Adipocyte (in vitro differentiated cells): ENCODE measurements around the gene EFCAB13.
"Not testable (repeated sequence)": the region's sequence is repeated elsewhere in the genome, so short reads cannot be mapped to it uniquely, and the experiment has no call there.

ENCODE experiments used
- DNase-seq: peaks from one replicate; pipeline ENCODE4 v3.0.0-alpha.2; 2015; ENCODE audit warnings: low read depth
- H3K27me3 ChIP-seq: replicated peaks from 2 replicates; pipeline ENCODE4 v1.7.0; 2013; ENCODE audit warnings: mild to moderate bottlenecking, low read length, moderate library complexity; ENCODE audit not compliant: control insufficient read depth, insufficient read depth
- H3K36me3 ChIP-seq: 2 replicates; pipeline ENCODE4 v1.7.0; 2013; ENCODE audit warnings: low read length, mild to moderate bottlenecking, moderate library complexity; ENCODE audit not compliant: control insufficient read depth, insufficient read depth, severe bottlenecking
- H3K4me1 ChIP-seq: 2 replicates; pipeline ENCODE4 v1.7.0; 2013; ENCODE audit warnings: mild to moderate bottlenecking, low read length, moderate library complexity; ENCODE audit not compliant: control insufficient read depth, insufficient read depth
- H3K4me3 ChIP-seq: 2 replicates; pipeline ENCODE4 v1.7.0; 2013; ENCODE audit warnings: mild to moderate bottlenecking, low read length, moderate library complexity
- H3K9ac ChIP-seq: 2 replicates; pipeline ENCODE4 v1.7.0; 2013; ENCODE audit warnings: mild to moderate bottlenecking, low read length, moderate library complexity
- H3K9me3 ChIP-seq: 2 replicates; pipeline ENCODE4 v1.7.0; 2013; ENCODE audit warnings: mild to moderate bottlenecking, low read length, moderate library complexity; ENCODE audit not compliant: control insufficient read depth

Gene EFCAB13

GRCh38 chr17:47466976-47467375, 143.2 kb downstream of the EFCAB13 start:
- H3K4me1 ChIP-seq, H3K9ac ChIP-seq, H3K9me3 ChIP-seq, H3K27me3 ChIP-seq, H3K36me3 ChIP-seq, H3K4me3 ChIP-seq: not testable (repeated sequence)
- DNase-seq = peak; percentile 1

- Histone ChIP-seq H3K4me1 (no peaks in the 10 kb centered on the region), H3K27me3 (no peaks in the 10 kb centered on the region), H3K9me3 (no peaks in the 10 kb centered on the region), H3K9ac (no peak overlapping the region), H3K4me3 (no peak overlapping the region), H3K36me3 (peaks cover 16% of the 10 kb centered on the region)
- no peak for DNase-seq
These were observed 147.1 kb downstream of the EFCAB13 start for GRCh38 chr17:47470836-47471235.

GRCh38 chr17:47472073-47472472, 148.3 kb downstream of the EFCAB13 start:
- peaks cover 19% of the 10 kb centered on the region for H3K36me3 ChIP-seq
- H3K4me1 ChIP-seq, H3K9ac ChIP-seq, H3K4me3 ChIP-seq, DNase-seq, H3K9me3 ChIP-seq, H3K27me3 ChIP-seq: not testable (repeated sequence)
